ENCODE measurements around the gene SPRY4.

GRCh38 chr5:142364251-142365145, 39.7 kb upstream of the SPRY4 start:
- TF ChIP-seq REST (IDR thresholded peaks at IDR 0.05; ENCODE audit: insufficient read depth in 1 of 2, low read depth in 2 of 2, low read length in 2 of 2) = no peak
- TF ChIP-seq POLR2AphosphoS5 (IDR thresholded peaks at IDR 0.05; ENCODE audit: low read depth, low read length) = no peak
- no peak for TF ChIP-seq TAF1 (IDR thresholded peaks at IDR 0.05; ENCODE audit: borderline replicate concordance, insufficient read depth, low read length)
- TF ChIP-seq FOXP2 (optimal IDR thresholded peaks at IDR 0.05; ENCODE audit: borderline replicate concordance, extremely low read depth, extremely low read length, insufficient read depth) = no peak
- no peak for TF ChIP-seq SIN3A (IDR thresholded peaks at IDR 0.05; ENCODE audit: borderline replicate concordance, insufficient read depth, low read length)
